ENCODE data around the gene BCAR1.
"Not testable (repeated sequence)": the region's sequence is repeated elsewhere in the genome, so short reads cannot be mapped to it uniquely, and the experiment has no call there.

GRCh38 chr16:75240633-75241032 lies 10.8 kb downstream of the BCAR1 start:
- not testable (repeated sequence) for TF ChIP-seq CTCF (IDR thresholded peaks at IDR 0.05; ENCODE audit: poor library complexity, severe bottlenecking); EP300 (conservative IDR thresholded peaks at IDR 0.05; ENCODE audit: poor library complexity, severe bottlenecking); EZH2 (IDR thresholded peaks at IDR 0.05; ENCODE audit: borderline replicate concordance, insufficient read depth, low read length, poor library complexity, severe bottlenecking); MXI1 (conservative IDR thresholded peaks at IDR 0.05; ENCODE audit: poor library complexity, severe bottlenecking); TAF1 (IDR thresholded peaks at IDR 0.05; ENCODE audit: low read depth); POLR2AphosphoS5 (IDR thresholded peaks at IDR 0.05); RAD21 (conservative IDR thresholded peaks at IDR 0.05)

All from neural cell (in vitro differentiated cells).